Measurements from ENCODE around the gene ANXA3.

The ANXA3 gene

DNA sequence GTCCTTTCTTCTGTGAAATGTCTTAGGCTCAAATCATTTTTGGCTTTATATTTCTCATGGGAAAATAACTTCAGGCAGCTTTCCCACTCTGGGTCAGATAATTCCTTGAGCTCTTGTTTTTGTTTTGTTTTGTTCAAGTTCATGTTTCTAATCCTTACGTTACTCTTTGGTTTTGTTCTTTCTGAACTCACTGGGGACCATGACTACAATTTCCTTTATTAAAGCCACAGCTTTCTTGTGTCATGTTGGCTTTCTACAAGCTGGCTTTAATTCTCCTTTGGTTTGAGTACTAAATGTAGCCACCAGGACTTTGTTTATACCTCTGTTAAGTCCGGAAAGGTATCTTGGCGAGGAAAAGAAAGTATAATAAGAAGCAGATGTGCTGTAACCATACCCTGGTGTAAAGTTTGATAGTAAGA, 30.8 kb upstream of the ANXA3 start:
- H3K27ac ChIP-seq: no peak overlapping the region

DNA sequence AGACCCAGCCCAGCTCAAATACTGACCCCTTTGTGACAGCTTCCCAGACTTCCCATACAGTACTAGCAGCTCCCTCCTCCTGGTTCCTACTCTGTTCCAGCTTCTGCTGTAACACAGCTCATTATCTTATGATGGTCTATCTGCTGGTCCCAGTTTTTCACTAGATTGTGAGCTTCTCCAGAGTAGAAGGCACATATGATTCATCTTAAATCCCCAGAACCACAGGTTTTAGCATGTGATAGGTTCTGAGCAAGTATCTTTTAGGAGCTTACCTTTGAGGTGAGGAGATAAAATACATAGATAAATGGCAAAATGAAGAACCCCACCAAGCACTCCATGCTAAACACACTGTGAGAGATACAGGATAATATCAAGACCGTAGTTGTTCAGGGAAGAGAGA, 27.6 kb upstream of the ANXA3 start:
- H3K27me3 ChIP-seq: no peaks in the 10 kb centered on the region
- no peak for TF ChIP-seq Cebpa-rat (IDR thresholded peaks at IDR 0.05)
- H4K20me1 ChIP-seq: no peaks in the 10 kb centered on the region
- H3K4me2 ChIP-seq: no peak overlapping the region
- H3K27ac ChIP-seq: no peak overlapping the region
- no peak overlapping the region for H3K9ac ChIP-seq
- peaks cover 20% of the 10 kb centered on the region for H3K4me1 ChIP-seq
- no peaks in the 10 kb centered on the region for H3K36me3 ChIP-seq
- no peak overlapping the region for H3K4me3 ChIP-seq
- H3K9me3 ChIP-seq: no peaks in the 10 kb centered on the region

More for the DNA sequence above, 30.8 kb upstream of the ANXA3 start:
- Histone ChIP-seq H3K4me2 (peak overlapping the region; percentile 62), H3K36me3 (no peaks in the 10 kb centered on the region), H3K4me3 (no peak overlapping the region), H3K4me1 (peaks cover 20% of the 10 kb centered on the region), H4K20me1 (no peaks in the 10 kb centered on the region), H3K27me3 (no peaks in the 10 kb centered on the region), H3K9me3 (no peaks in the 10 kb centered on the region), H3K9ac (no peak overlapping the region)
- TF ChIP-seq Cebpa-rat (IDR thresholded peaks at IDR 0.05): no peak

DNA sequence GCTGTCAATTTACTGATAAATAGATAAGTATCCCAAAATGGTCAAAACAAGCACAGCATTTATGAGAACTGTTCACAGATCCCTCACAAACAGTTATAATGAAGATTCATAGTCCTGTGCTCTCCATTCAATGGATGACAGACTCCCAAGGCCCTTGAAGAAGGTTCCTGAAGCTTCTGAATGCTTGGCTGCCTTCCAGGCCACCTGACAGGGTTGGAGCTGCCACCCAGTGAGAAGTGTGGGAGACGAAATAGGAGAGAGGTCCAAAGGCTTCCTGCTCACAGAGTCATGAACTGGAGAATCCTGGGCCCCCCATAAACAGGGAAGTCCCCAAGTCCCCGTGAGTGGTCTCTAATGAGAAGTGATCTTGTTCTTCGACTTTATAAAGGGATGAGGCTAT, 26.0 kb upstream of the ANXA3 start:
- H3K27me3 ChIP-seq: no peaks in the 10 kb centered on the region
- H3K4me2 ChIP-seq: no peak overlapping the region
- H3K27ac ChIP-seq: no peak overlapping the region
- H3K9ac ChIP-seq: no peak overlapping the region
- no peaks in the 10 kb centered on the region for H3K9me3 ChIP-seq
- no peaks in the 10 kb centered on the region for H3K36me3 ChIP-seq
- H4K20me1 ChIP-seq: no peaks in the 10 kb centered on the region
- no peak for TF ChIP-seq Cebpa-rat (IDR thresholded peaks at IDR 0.05)
- H3K4me1 ChIP-seq: peaks cover 11% of the 10 kb centered on the region
- H3K4me3 ChIP-seq: no peak overlapping the region

DNA sequence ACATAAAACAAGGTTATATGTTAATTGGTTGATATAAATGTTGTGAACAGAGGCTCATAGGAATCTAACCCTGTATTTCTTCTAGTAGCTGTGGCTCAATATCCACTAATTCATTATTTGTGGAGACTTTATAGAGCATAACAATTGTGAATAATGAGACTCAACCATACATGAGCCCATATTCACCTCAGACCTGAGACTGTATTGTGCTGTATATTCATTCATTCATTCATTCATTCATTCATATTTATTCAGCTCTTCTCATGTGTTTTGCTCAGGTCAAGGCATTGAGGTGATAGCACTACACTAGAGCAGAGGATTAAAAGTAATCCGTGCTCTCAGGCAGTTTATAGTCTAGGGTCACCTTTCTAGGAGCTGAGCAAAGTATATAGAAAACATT, 24.5 kb upstream of the ANXA3 start:
- no peaks in the 10 kb centered on the region for H3K27me3 ChIP-seq
- H3K4me2 ChIP-seq: no peak overlapping the region
- H3K27ac ChIP-seq: no peak overlapping the region
- no peaks in the 10 kb centered on the region for H4K20me1 ChIP-seq
- H3K4me1 ChIP-seq: no peaks in the 10 kb centered on the region
- H3K4me3 ChIP-seq: no peak overlapping the region
- H3K9me3 ChIP-seq: no peaks in the 10 kb centered on the region
- no peak for TF ChIP-seq Cebpa-rat (IDR thresholded peaks at IDR 0.05)
- H3K9ac ChIP-seq: no peak overlapping the region
- no peaks in the 10 kb centered on the region for H3K36me3 ChIP-seq

DNA sequence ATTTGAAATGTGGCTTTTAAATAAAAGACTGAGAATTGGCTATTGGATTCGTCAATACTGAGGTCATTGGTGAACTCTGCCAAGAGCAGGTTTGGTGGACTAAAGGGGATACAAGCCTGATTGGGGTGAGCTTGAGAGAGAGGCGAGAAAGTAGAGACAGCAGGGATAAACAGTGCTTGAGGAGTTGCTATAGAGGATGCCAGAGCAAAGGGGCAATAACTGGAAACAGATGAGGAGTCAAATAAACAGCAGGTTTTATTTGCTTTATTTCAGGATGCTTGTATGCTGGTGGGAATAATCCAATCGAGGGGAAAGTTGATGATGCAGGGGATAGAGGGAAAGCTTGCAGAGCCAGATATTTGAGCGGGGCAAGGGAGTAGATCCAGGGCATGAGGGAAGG, 24.0 kb upstream of the ANXA3 start:
- no peaks in the 10 kb centered on the region for H3K4me1 ChIP-seq
- no peaks in the 10 kb centered on the region for H4K20me1 ChIP-seq
- no peaks in the 10 kb centered on the region for H3K9me3 ChIP-seq
- H3K4me2 ChIP-seq: no peak overlapping the region
- no peak overlapping the region for H3K4me3 ChIP-seq
- H3K36me3 ChIP-seq: no peaks in the 10 kb centered on the region
- TF ChIP-seq Cebpa-rat (IDR thresholded peaks at IDR 0.05): no peak
- H3K27me3 ChIP-seq: no peaks in the 10 kb centered on the region
- no peak overlapping the region for H3K9ac ChIP-seq
- H3K27ac ChIP-seq: no peak overlapping the region

DNA sequence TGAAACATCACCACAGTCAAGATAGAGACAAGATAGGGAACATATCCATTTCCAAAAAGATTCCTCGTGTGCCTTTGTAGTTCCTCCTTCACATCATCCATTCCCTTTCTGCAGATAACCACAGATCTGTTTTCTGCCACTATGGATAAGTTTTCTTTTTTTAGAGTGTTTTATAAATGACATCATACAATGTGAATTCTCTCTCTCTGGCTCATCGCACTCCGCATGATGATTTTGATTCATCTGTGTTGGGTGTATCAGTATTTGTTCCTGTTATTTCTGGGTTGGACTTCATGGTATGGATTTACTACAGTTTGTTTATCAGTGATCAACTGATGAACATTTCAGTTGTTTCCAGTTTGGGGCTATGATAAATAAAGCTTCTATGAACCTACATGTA, 23.2 kb upstream of the ANXA3 start:
- no peak for TF ChIP-seq Cebpa-rat (IDR thresholded peaks at IDR 0.05)
- no peak overlapping the region for H3K4me2 ChIP-seq
- no peak overlapping the region for H3K4me3 ChIP-seq
- H3K27me3 ChIP-seq: no peaks in the 10 kb centered on the region
- no peaks in the 10 kb centered on the region for H3K4me1 ChIP-seq
- H3K27ac ChIP-seq: no peak overlapping the region
- no peaks in the 10 kb centered on the region for H3K36me3 ChIP-seq
- H3K9ac ChIP-seq: no peak overlapping the region
- no peaks in the 10 kb centered on the region for H3K9me3 ChIP-seq
- H4K20me1 ChIP-seq: no peaks in the 10 kb centered on the region

DNA sequence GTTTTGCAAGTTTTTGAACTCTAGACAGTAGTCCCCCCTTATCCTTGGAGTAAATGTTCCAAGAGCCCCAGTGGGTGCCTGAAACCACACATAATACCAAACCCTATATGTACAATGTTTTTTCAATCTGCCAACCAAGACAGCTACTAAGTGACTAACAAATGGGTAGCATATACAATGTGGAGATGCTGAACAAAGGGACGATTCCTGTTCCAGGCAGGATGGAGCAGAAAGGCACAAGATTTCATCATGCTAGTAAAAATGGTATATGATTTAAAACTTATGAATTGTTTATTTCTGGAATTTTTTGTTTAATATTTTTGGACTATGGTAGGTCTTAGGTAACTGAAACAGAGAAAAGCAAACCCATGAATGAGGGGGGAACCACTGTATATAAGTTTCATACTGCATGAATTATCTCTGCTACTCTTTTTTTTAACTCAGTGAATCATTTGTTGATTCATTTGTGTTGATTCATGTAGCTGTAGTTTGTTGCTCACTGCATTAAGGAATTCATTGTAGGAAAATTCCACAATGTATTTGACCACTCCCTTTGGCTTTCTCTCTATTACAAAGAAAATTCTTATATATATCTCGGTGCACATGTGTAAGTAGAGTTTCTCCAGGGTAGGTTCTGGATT, 21.9 kb upstream of the ANXA3 start:
- no peak for TF ChIP-seq Cebpa-rat (IDR thresholded peaks at IDR 0.05)
- Histone ChIP-seq H3K27me3 (no peaks in the 10 kb centered on the region), H3K4me2 (no peak overlapping the region), H3K9ac (no peak overlapping the region), H3K4me3 (no peak overlapping the region), H3K4me1 (no peaks in the 10 kb centered on the region), H3K36me3 (no peaks in the 10 kb centered on the region), H3K9me3 (no peaks in the 10 kb centered on the region), H4K20me1 (no peaks in the 10 kb centered on the region), H3K27ac (no peak overlapping the region)

DNA sequence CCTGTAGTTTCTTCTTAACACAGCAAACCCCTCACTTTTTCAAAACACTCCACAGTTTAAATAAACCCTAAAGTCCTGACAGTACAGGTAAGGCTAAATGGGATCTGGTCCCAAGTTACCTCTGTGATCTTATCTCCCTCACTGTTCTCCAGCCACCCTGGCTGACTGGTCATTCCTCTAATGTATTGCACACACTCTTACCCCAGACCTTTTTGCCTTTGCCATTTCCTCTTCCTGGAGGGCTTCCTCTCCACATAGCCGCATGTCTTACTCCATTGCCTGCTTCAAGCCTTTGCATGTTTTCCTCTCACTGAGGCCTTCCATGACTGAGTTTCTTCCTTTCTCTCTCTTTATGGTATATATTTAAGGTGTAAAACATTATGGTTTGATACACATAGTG, 19.5 kb upstream of the ANXA3 start:
- no peak overlapping the region for H3K4me3 ChIP-seq

DNA sequence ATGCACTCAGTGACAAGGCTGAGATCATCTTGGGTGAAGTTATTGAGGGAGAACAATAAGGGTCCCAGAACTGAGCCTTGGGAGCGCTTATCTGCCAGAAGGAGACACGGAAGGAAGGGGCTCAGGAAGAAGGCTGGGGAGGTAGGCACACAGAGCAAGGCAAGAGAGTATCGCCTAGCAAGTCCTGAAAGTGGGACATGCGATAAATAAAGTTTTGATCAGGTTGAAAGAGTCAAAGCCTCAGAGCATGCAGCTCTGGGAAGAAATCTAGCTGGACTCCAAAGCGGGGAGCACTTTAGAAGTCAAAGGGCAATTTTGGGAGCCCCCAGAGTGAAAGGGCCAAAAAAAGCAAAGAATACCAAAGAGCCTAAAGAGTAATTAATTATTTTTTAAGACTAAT, 17.7 kb upstream of the ANXA3 start:
- no peak overlapping the region for H3K9ac ChIP-seq
- H3K4me2 ChIP-seq: no peak overlapping the region

More for the DNA sequence above, 19.5 kb upstream of the ANXA3 start:
- Histone ChIP-seq H3K9me3 (no peaks in the 10 kb centered on the region), H3K27ac (no peak overlapping the region), H3K4me2 (no peak overlapping the region), H3K36me3 (no peaks in the 10 kb centered on the region), H3K4me1 (no peaks in the 10 kb centered on the region), H3K27me3 (no peaks in the 10 kb centered on the region), H4K20me1 (no peaks in the 10 kb centered on the region), H3K9ac (no peak overlapping the region)
- no peak for TF ChIP-seq Cebpa-rat (IDR thresholded peaks at IDR 0.05)

DNA sequence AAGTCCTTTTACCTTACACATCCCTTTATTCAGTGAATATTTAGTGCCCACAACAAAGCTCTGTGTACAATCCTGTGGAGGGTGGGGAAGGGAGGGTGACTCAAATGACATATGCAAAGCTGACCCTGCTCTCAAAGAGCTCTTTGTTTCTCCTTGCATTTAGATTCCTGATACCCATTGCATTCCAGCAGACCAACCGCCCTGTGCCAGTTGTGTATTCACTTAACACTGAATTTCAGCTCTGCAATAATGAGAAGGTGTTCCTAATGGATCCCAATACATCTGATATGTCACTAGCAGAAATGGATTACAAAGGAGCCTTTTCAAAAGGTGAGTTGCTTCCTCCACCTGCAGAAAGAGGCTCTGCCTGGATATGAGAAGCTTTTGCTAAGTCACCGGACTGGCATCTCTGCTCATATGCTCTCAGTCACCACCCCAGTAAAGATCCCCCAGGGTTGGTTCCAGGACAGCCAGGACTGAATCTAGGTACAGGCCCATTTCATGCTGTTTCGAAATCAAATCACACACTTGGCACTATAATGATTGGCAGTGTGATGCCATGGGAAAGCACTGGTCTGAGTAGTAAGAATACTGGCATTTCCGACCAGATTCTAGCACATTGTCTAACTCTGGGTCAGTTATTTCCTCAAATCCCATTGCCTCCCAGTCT, 17.1 kb upstream of the ANXA3 start:
- TF ChIP-seq Cebpa-rat (IDR thresholded peaks at IDR 0.05): no peak
- no peak overlapping the region for H3K4me3 ChIP-seq
- H3K9ac ChIP-seq: no peak overlapping the region

More for the DNA sequence above, 17.7 kb upstream of the ANXA3 start:
- H3K27me3 ChIP-seq: no peaks in the 10 kb centered on the region
- no peaks in the 10 kb centered on the region for H3K9me3 ChIP-seq
- H3K4me1 ChIP-seq: no peaks in the 10 kb centered on the region
- H3K36me3 ChIP-seq: no peaks in the 10 kb centered on the region
- H3K27ac ChIP-seq: no peak overlapping the region
- H3K4me3 ChIP-seq: no peak overlapping the region
- TF ChIP-seq Cebpa-rat (IDR thresholded peaks at IDR 0.05): no peak
- no peaks in the 10 kb centered on the region for H4K20me1 ChIP-seq

More for the DNA sequence above, 17.1 kb upstream of the ANXA3 start:
- Histone ChIP-seq H3K4me1 (no peaks in the 10 kb centered on the region), H4K20me1 (no peaks in the 10 kb centered on the region), H3K27me3 (no peaks in the 10 kb centered on the region), H3K9me3 (no peaks in the 10 kb centered on the region), H3K27ac (no peak overlapping the region), H3K4me2 (no peak overlapping the region), H3K36me3 (no peaks in the 10 kb centered on the region)

Measured in BLaER1 (cell line).